GM12878 (cell line): ENCODE data around the gene ANKHD1. TPM values are rescaled to one million over a fixed set of nuclear protein-coding genes. Genes with fewer than 3 reads are reported as not detected.

Experiments
- ASH2L ChIP-seq: fragments of 300-600, 200-600 bp; sonication (generic); IDR thresholded peaks from 2 replicates; pipeline ENCODE4 v1.6.1; 2017; ENCODE audit warnings: low read depth, mild to moderate bottlenecking, borderline replicate concordance
- BHLHE40 ChIP-seq, 2 experiments: fragments of 450-650 bp in 1 of 2; IDR thresholded peaks; 2 replicates each; pipeline ENCODE4 v1.6.1; 2011 to 2017; ENCODE audit warnings: low read depth in 2 of 2, borderline replicate concordance in 1 of 2, improper control_type of control experiment in 1 of 2, low read length in 1 of 2, mild to moderate bottlenecking in 1 of 2
- CREB1 ChIP-seq: IDR thresholded peaks from 2 replicates; pipeline ENCODE4 v1.6.1; 2012; ENCODE audit warnings: low read depth, mild to moderate bottlenecking, inconsistent platforms
- DPF2 ChIP-seq: fragments of 450-650 bp; IDR thresholded peaks from 2 replicates; pipeline ENCODE4 v1.6.1; 2017; ENCODE audit warnings: mild to moderate bottlenecking
- FOS ChIP-seq: IDR thresholded peaks from 3 replicates; pipeline ENCODE4 v1.6.1; 2011; ENCODE audit warnings: borderline replicate concordance; ENCODE audit not compliant: insufficient read length; ENCODE audit errors: extremely low read depth
- IRF4 ChIP-seq: IDR thresholded peaks from 2 replicates; pipeline ENCODE4 v1.6.1; 2011; ENCODE audit warnings: low read depth, low read length
- JUND ChIP-seq: IDR thresholded peaks from 2 replicates; pipeline ENCODE4 v1.6.1; 2012; ENCODE audit warnings: low read depth, mild to moderate bottlenecking, low read length, improper control_type of control experiment, moderate library complexity
- MTA3 ChIP-seq: IDR thresholded peaks from 2 replicates; pipeline ENCODE4 v1.6.1; 2012; ENCODE audit warnings: low read length, inconsistent platforms, borderline replicate concordance
- NFYB ChIP-seq: IDR thresholded peaks from 2 replicates; pipeline ENCODE4 v1.6.1; 2011; ENCODE audit warnings: low read depth, mild to moderate bottlenecking, low read length, improper control_type of control experiment, moderate library complexity; ENCODE audit not compliant: insufficient read depth
- NR2C1 ChIP-seq: fragments of 450-650 bp; IDR thresholded peaks from 2 replicates; pipeline ENCODE4 v1.6.1; 2017; ENCODE audit warnings: antibody characterized with exemption, mild to moderate bottlenecking, moderate library complexity
- PML ChIP-seq: IDR thresholded peaks from 2 replicates; pipeline ENCODE4 v1.6.1; 2012; ENCODE audit warnings: low read length, inconsistent platforms
- POLR2AphosphoS2 ChIP-seq: IDR thresholded peaks from 2 replicates; pipeline ENCODE4 v1.6.1; 2011; ENCODE audit warnings: low read depth, mild to moderate bottlenecking, low read length, improper control_type of control experiment, moderate library complexity
- RELA ChIP-seq: fragments of 450-650 bp; IDR thresholded peaks from 2 replicates; pipeline ENCODE4 v1.8.0; 2014; ENCODE audit warnings: borderline replicate concordance; ENCODE audit not compliant: partially characterized antibody
- REST ChIP-seq: IDR thresholded peaks from 2 replicates; pipeline ENCODE4 v1.6.1; 2012; ENCODE audit warnings: mild to moderate bottlenecking, low read depth, low read length
- SP1 ChIP-seq: IDR thresholded peaks from one replicate; pipeline ENCODE4 v1.6.1; 2011; ENCODE audit warnings: low read depth, low read length
- SREBF2 ChIP-seq: IDR thresholded peaks from 2 replicates; pipeline ENCODE4 v1.6.1; 2012; ENCODE audit warnings: mild to moderate bottlenecking, low read length
- SRF ChIP-seq, 2 experiments: IDR thresholded peaks; 2 replicates each; pipeline ENCODE4 v1.6.1; 2011; ENCODE audit warnings: low read depth in 2 of 2, low read length in 2 of 2, mild to moderate bottlenecking in 1 of 2, moderate library complexity in 1 of 2
- ZNF384 ChIP-seq: IDR thresholded peaks from 2 replicates; pipeline ENCODE4 v1.6.1; 2012; ENCODE audit warnings: low read depth, mild to moderate bottlenecking, low read length, improper control_type of control experiment, borderline replicate concordance
- polyA plus RNA-seq, 11 experiments: library from polyadenylated mRNA; depleted of rRNA in 4 of 11; unstranded in 6 of 11; stranded (reverse) in 5 of 11; fragments of >200 nt; fragmentation: Nextera tagmentation in 4 of 11; fragmentation: Illumina TruSeq in 1 of 11; extraction: Ambion mirVana in 4 of 11; extraction: Trizol in 1 of 11; gene quantifications; 1 replicate in 1 of 11; 2 replicates in 10 of 11; pipeline versions ENCODE4 v1.2.1 to v1.2.3, GENCODE V29; 2011 to 2016; ENCODE audit warnings: inconsistent platforms in 2 of 11, missing spikeins in 2 of 11, low read depth in 1 of 11
- total RNA-seq, 4 experiments: library from RNA; depleted of rRNA in 3 of 4; stranded (reverse); fragments of >200 nt in 3 of 4; fragmentation: Illumina TruSeq in 1 of 4; extraction: Trizol in 1 of 4; gene quantifications; 2 replicates each; pipeline versions ENCODE4 v1.2.1 to v1.2.3, GENCODE V29; 2013 to 2021
- TF ChIP-seq, protein P1 (sequence below): fragments of 450-650 bp; conservative IDR thresholded peaks from 2 replicates; pipeline ENCODE4 v1.6.1; 2017; ENCODE audit warnings: mild to moderate bottlenecking, moderate library complexity
- TF ChIP-seq, protein P2 (sequence below): IDR thresholded peaks from 2 replicates; pipeline ENCODE4 v1.6.1; 2011; ENCODE audit warnings: borderline replicate concordance, low read depth, mild to moderate bottlenecking, moderate library complexity, mixed read lengths, low read length; ENCODE audit not compliant: insufficient read depth; ENCODE audit errors: extremely low read length
- TF ChIP-seq, protein P3 (sequence below): fragments of 450-650 bp; IDR thresholded peaks from 2 replicates; pipeline ENCODE4 v1.6.1; 2018; ENCODE audit warnings: borderline replicate concordance, mild to moderate bottlenecking; ENCODE audit not compliant: partially characterized antibody

ANKHD1 gene
- total and polyA plus RNA-seq, 10 of the 15 experiments (the other 5 are each of a cell fraction or from before 2014, with no cell fraction given), result 31.6 to 96.8 (median 74.3) TPM

- TF ChIP-seq, protein P1, sequence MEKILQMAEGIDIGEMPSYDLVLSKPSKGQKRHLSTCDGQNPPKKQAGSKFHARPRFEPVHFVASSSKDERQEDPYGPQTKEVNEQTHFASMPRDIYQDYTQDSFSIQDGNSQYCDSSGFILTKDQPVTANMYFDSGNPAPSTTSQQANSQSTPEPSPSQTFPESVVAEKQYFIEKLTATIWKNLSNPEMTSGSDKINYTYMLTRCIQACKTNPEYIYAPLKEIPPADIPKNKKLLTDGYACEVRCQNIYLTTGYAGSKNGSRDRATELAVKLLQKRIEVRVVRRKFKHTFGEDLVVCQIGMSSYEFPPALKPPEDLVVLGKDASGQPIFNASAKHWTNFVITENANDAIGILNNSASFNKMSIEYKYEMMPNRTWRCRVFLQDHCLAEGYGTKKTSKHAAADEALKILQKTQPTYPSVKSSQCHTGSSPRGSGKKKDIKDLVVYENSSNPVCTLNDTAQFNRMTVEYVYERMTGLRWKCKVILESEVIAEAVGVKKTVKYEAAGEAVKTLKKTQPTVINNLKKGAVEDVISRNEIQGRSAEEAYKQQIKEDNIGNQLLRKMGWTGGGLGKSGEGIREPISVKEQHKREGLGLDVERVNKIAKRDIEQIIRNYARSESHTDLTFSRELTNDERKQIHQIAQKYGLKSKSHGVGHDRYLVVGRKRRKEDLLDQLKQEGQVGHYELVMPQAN, result peak; percentile 77; the same call in 1 of the 2 replicates
- no peak for TF ChIP-seq ZNF384
- TF ChIP-seq, protein P2, sequence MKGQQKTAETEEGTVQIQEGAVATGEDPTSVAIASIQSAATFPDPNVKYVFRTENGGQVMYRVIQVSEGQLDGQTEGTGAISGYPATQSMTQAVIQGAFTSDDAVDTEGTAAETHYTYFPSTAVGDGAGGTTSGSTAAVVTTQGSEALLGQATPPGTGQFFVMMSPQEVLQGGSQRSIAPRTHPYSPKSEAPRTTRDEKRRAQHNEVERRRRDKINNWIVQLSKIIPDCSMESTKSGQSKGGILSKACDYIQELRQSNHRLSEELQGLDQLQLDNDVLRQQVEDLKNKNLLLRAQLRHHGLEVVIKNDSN, result peak; percentile 33
- TF ChIP-seq SRF (IDR thresholded peaks at IDR 0.05; ENCODE audit: low read depth in 2 of 2, low read length in 2 of 2), result no peak
- peak; percentile 27; the same call in 1 of the 2 replicates for TF ChIP-seq NR2C1
- TF ChIP-seq, protein P3, sequence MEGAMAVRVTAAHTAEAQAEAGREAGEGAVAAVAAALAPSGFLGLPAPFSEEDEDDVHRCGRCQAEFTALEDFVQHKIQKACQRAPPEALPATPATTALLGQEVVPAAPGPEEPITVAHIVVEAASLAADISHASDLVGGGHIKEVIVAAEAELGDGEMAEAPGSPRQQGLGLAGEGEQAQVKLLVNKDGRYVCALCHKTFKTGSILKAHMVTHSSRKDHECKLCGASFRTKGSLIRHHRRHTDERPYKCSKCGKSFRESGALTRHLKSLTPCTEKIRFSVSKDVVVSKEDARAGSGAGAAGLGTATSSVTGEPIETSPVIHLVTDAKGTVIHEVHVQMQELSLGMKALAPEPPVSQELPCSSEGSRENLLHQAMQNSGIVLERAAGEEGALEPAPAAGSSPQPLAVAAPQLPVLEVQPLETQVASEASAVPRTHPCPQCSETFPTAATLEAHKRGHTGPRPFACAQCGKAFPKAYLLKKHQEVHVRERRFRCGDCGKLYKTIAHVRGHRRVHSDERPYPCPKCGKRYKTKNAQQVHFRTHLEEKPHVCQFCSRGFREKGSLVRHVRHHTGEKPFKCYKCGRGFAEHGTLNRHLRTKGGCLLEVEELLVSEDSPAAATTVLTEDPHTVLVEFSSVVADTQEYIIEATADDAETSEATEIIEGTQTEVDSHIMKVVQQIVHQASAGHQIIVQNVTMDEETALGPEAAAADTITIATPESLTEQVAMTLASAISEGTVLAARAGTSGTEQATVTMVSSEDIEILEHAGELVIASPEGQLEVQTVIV, result peak; percentile 67
- peak; percentile 38; the same call in 1 of the 2 replicates for TF ChIP-seq REST
- TF ChIP-seq RELA, result peak; percentile 53
- TF ChIP-seq SP1, result peak; percentile 88
- peak; percentile 20; the same call in 1 of the 2 replicates for TF ChIP-seq SREBF2
- TF ChIP-seq MTA3, result no peak
- no peak for TF ChIP-seq NFYB
- TF ChIP-seq ASH2L, result no peak
- peak; percentile 91 for TF ChIP-seq PML
- TF ChIP-seq IRF4, result 0 out of 2 replicates have a peak, but pooled peaks have one; percentile 20
- TF ChIP-seq FOS, result no peak
- TF ChIP-seq CREB1, result peak; percentile 95
- TF ChIP-seq BHLHE40 (IDR thresholded peaks at IDR 0.05; ENCODE audit: borderline replicate concordance in 1 of 2, low read depth in 2 of 2, low read length in 1 of 2), result peak in 1 of 2 experiments; percentile 64; a peak in 2 of 4 replicates
- 0 out of 2 replicates have a peak, but pooled peaks have one; percentile 54 for TF ChIP-seq DPF2
- TF ChIP-seq JUND, result no peak
- peak; percentile 96; the same call in 1 of the 2 replicates for TF ChIP-seq POLR2AphosphoS2
These were observed 155.6 kb downstream of the ANKHD1 start, which contains the start of gene SRA1 (continued) for GRCh38 chr5:140557136-140557805.
